Activated naive CD8-positive, alpha-beta T cell treated with anti-CD3 and anti-CD28 coated beads for 36 hours (primary cell): ENCODE measurements around the gene DHH. TPM values are rescaled to one million over a fixed set of nuclear protein-coding genes. Genes with fewer than 3 reads are reported as not detected.

ENCODE experiments used
- DNase-seq: peaks from one replicate; pipeline ENCODE4 v3.0.0; 2021
- H3K27ac Mint-ChIP-seq: one replicate; pipeline ENCODE4 v1.8.0; 2022; ENCODE audit warnings: mild to moderate bottlenecking, moderate library complexity, mixed read lengths
- H3K27me3 Mint-ChIP-seq: one replicate; pipeline ENCODE4 v1.8.0; 2022; ENCODE audit warnings: mild to moderate bottlenecking, mixed read lengths
- H3K36me3 Mint-ChIP-seq: one replicate; pipeline ENCODE4 v1.8.0; 2021; ENCODE audit warnings: mild to moderate bottlenecking, mixed read lengths
- H3K4me1 Mint-ChIP-seq: one replicate; pipeline ENCODE4 v1.8.0; 2021; ENCODE audit warnings: mixed read lengths
- H3K4me3 Mint-ChIP-seq: one replicate; pipeline ENCODE4 v1.8.0; 2022; ENCODE audit warnings: mild to moderate bottlenecking, moderate library complexity, mixed read lengths
- H3K9me3 Mint-ChIP-seq: one replicate; pipeline ENCODE4 v1.8.0; 2022; ENCODE audit warnings: mixed read lengths
- total RNA-seq, 2 experiments: library from RNA; stranded (reverse); gene quantifications; one replicate each; pipeline ENCODE4 v1.2.3, GENCODE V29; 2021

The DHH gene
- total RNA-seq, 2 experiments from 2014 or later: not detected

DNA sequence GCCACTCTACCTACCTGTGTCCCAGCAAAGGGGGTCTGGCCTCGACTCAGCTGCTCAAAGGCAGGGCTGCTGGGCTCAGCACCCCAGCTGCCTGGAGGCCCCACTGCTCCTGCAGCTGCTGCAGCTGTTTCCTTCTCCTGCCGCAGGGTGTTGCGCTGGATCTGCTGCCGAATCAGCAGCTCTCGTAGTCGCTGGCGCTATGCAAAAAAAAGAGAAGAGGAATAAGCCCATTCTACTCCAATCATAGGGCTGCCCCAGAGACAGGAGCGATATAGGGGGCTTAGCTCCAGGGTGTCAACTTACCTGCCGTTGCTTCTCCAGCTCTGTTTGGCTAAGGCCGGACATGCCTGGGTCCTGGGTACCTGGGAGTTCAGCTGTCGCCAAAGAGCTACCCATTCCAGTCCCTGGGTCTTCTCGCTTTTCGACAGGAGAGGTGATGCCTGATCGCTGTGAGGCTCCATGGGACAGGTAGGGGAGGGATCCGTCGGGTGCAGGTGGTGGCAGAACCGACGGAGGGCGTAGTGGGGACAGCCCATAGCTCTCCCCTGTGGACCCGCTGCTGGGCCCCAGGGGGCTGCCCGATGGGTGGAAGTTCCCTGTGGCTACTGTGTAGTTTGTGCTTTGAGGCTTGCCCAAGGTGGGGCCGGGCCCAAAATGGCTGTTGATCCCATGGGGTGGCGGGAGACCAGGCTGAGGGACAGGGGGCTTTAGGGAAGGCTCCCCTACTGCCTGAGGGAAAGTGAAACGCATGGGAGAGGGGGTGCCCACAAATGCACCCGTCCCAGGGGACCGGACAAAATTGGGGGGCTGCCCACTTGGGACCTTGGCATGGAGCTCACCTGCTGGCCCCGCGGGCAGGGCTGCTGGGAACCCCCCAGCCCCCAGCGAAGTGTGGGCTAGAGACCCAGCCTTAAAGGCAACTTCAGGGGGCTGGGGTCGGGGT is 54.9 kb downstream of the DHH start:
- Mint-ChIP-seq H3K36me3 (peaks cover 14% of the 10 kb centered on the region), H3K27ac (no peak overlapping the region), H3K9me3 (no peaks in the 10 kb centered on the region), H3K27me3 (no peaks in the 10 kb centered on the region), H3K4me3 (no peak overlapping the region), H3K4me1 (peaks cover 6% of the 10 kb centered on the region)
- no peak for DNase-seq

GRCh38 chr12:49038291-49038955 is 56.2 kb downstream of the DHH start:
- Mint-ChIP-seq H3K27me3 (no peaks in the 10 kb centered on the region), H3K4me1 (no peaks in the 10 kb centered on the region), H3K9me3 (no peaks in the 10 kb centered on the region), H3K27ac (no peak overlapping the region), H3K36me3 (peaks cover 10% of the 10 kb centered on the region), H3K4me3 (no peak overlapping the region)
- DNase-seq: no peak

GRCh38 chr12:49037947-49038237 is 56.7 kb downstream of the DHH start:
- Mint-ChIP-seq H3K4me3 (no peak overlapping the region), H3K4me1 (no peaks in the 10 kb centered on the region), H3K27ac (no peak overlapping the region), H3K9me3 (no peaks in the 10 kb centered on the region), H3K27me3 (no peaks in the 10 kb centered on the region), H3K36me3 (peaks cover 10% of the 10 kb centered on the region)
- DNase-seq: no peak

- Mint-ChIP-seq H3K4me1 (no peaks in the 10 kb centered on the region), H3K27me3 (no peaks in the 10 kb centered on the region), H3K27ac (no peak overlapping the region), H3K9me3 (no peaks in the 10 kb centered on the region), H3K36me3 (peaks cover 13% of the 10 kb centered on the region), H3K4me3 (no peak overlapping the region)
- DNase-seq: no peak
Measured at GRCh38 chr12:49037111-49037946, 57.3 kb downstream of the DHH start.

Other genes starting within 250 kb of the DHH start
- gene DDX23, start 242.6 kb downstream of the DHH start, total RNA-seq: 100 to 1,000 TPM; 123 to 129 TPM
- 1 to 10 TPM; 2.6 to 3.1 TPM for gene RND1, start 228.9 kb downstream of the DHH start, total RNA-seq
- 100 to 1,000 TPM in 1 of 2 experiments, 10 to 100 TPM in 1; 97.4 to 104 TPM for gene FKBP11, start 169.3 kb downstream of the DHH start, total RNA-seq
- gene ARF3, start 137.3 kb downstream of the DHH start, total RNA-seq: 10 to 100 TPM; 81.8 to 82.5 TPM
- under 1 TPM; 0.24 to 0.39 TPM for gene WNT10B, start 123.1 kb downstream of the DHH start, total RNA-seq
- not detected for gene WNT1, start 116.5 kb downstream of the DHH start, total RNA-seq
- 1 to 10 TPM; 1.3 to 1.4 TPM for gene DDN, start 95.4 kb downstream of the DHH start, total RNA-seq
- 10 to 100 TPM; 57.9 to 60.9 TPM for gene PRKAG1, start 76.0 kb downstream of the DHH start, total RNA-seq
- 10 to 100 TPM; 45.3 to 47.5 TPM for gene KMT2D, start 34.0 kb downstream of the DHH start, total RNA-seq
- 10 to 100 TPM; 11.0 to 13.2 TPM for gene RHEBL1, start 24.8 kb downstream of the DHH start, total RNA-seq
- gene LMBR1L, start 16.0 kb upstream of the DHH start, total RNA-seq: 10 to 100 TPM; 21.9 to 25.4 TPM
- 1,000 to 10,000 TPM; 2,350 to 2,390 TPM for gene TUBA1B, start 36.6 kb upstream of the DHH start, total RNA-seq
- gene TUBA1A, start 94.3 kb upstream of the DHH start, total RNA-seq: 10 to 100 TPM; 54.3 to 55.0 TPM
- gene TUBA1C, start 170.3 kb upstream of the DHH start, total RNA-seq: 100 to 1,000 TPM; 315 to 343 TPM
- not detected for gene PRPH, start 200.3 kb upstream of the DHH start, total RNA-seq
- 10 to 100 TPM; 56.6 to 59.7 TPM for gene TROAP, start 228.5 kb upstream of the DHH start, total RNA-seq
- gene C1QL4, start 242.4 kb upstream of the DHH start, total RNA-seq: not detected